Kidney (tissue), 14 donors: ENCODE results near the gene XIAP. TPM values are rescaled to one million over a fixed set of nuclear protein-coding genes. Genes with fewer than 3 reads are reported as not detected.

Source experiments
- DNase-seq, 5 donors: peaks; one replicate each; pipeline ENCODE4 v3.0.0-alpha.2; 2013 to 2020
- FAIRE-seq: peaks from 2 replicates; lab custom pipeline; 2012; peaks lifted over from hg19 to GRCh38; lab: Jason Lieb, UNC
- H3K27ac ChIP-seq, 2 donors: one replicate each; pipeline ENCODE4 v1.7.0; 2013; ENCODE audit warnings: low read depth in 2 of 2, low read length in 2 of 2, inconsistent platforms in 1 of 2
- H3K27me3 ChIP-seq: one replicate; pipeline ENCODE4 v1.7.1; 2013; ENCODE audit warnings: low read length, inconsistent platforms; ENCODE audit not compliant: control insufficient read depth, insufficient read depth
- H3K36me3 ChIP-seq, 3 donors: one replicate each; pipeline versions ENCODE4 v1.7.0 to v1.7.1; 2013; ENCODE audit warnings: low read length in 3 of 3, control low read depth in 1 of 3, inconsistent platforms in 1 of 3; ENCODE audit not compliant: insufficient read depth in 3 of 3, control insufficient read depth in 2 of 3
- H3K4me1 ChIP-seq, 3 donors: one replicate each; pipeline versions ENCODE4 v1.7.0 to v1.7.1; 2013; ENCODE audit warnings: low read length in 3 of 3, inconsistent platforms in 1 of 3, low read depth in 1 of 3; ENCODE audit not compliant: control insufficient read depth in 2 of 3, insufficient read depth in 2 of 3
- H3K4me3 ChIP-seq, 3 donors: one replicate each; pipeline versions ENCODE4 v1.7.0 to v1.8.1; 2013; ENCODE audit warnings: low read length in 3 of 3, control low read depth in 1 of 3, inconsistent platforms in 1 of 3
- H3K9ac ChIP-seq, 3 donors: one replicate each; pipeline versions ENCODE4 v1.7.0 to v1.7.1; 2013; ENCODE audit warnings: low read length in 3 of 3, control low read depth in 1 of 3, inconsistent platforms in 1 of 3
- H3K9me3 ChIP-seq, 3 donors: one replicate each; pipeline versions ENCODE4 v1.7.0 to v1.7.1; 2013; ENCODE audit warnings: low read length in 3 of 3, control low read depth in 1 of 3, inconsistent platforms in 1 of 3; ENCODE audit not compliant: control insufficient read depth in 2 of 3, insufficient read depth in 1 of 3
- intact Hi-C: fragments of 100-400 bp; cut with DNase I; formaldehyde crosslinking; loops from one replicate; pipeline ENCODE4 v1.11.1; 2022
- polyA plus RNA-seq: library from polyadenylated mRNA; stranded (reverse); fragments of 350-450 nt; fragmentation: Illumina TruSeq; extraction: RNeasy Lipid Tissue Mini Kit (QIAGEN cat#74804); gene quantifications from one replicate; pipeline ENCODE4 v1.2.3, GENCODE V29; 2014; ENCODE audit warnings: low read depth, low replicate concordance; ENCODE audit not compliant: insufficient read depth
- total RNA-seq: library from RNA; stranded (reverse); fragmentation: NEBNext Ultra II Directional; extraction: Animal tissue kit (Norgen Biotek cat#: 25700); gene quantifications from one replicate; pipeline ENCODE4 v1.2.1, GENCODE V29; 2021
- TF ChIP-seq, protein P1 (sequence below): IDR thresholded peaks from 3 replicates; pipeline ENCODE4 v1.5.1; 2012; ENCODE audit warnings: mild to moderate bottlenecking, moderate library complexity, borderline replicate concordance; ENCODE audit not compliant: insufficient read depth; ENCODE audit errors: extremely low read depth
- donor health status: control.
- donor health status: control.
- donor health status: control.
- donor health status: control.
- donor health status: control.
- donor health status: DM: yes; HTN: yes; CAD: no.
- donor health status: Normal renal cell carcinoma (clear cell type).

The XIAP gene
- total and polyA plus RNA-seq, 2 donors from 2014 or later: 29.0 to 70.9 TPM

DNA sequence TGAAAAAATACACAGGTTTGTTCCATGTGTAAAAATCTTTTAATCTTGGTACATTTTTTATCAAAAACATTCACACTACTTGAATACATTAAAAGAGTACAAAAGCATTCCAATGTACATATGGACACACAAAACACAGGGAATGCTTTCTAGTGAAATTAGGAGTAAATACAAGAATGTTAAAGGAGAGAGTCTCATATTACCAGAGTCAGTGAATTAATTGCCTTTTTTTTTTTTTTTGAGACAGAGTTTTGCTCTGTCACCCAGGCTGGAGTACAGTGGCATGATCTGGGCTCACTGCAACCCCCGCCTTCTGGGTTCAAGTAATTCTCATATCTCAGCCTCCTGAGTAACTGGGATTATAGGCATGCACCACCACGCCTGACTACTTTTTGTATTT, 17.0 kb downstream of the XIAP start:
- Histone ChIP-seq H3K4me1 (peaks cover 0 to 2% (median 0%) of the 10 kb centered on the region in 3 donors), H3K27me3 (no peaks in the 10 kb centered on the region), H3K27ac (no peak overlapping the region), H3K36me3 (no peaks in the 10 kb centered on the region), H3K9ac (no peak overlapping the region), H3K4me3 (no peak overlapping the region), H3K9me3 (no peaks in the 10 kb centered on the region)
- intact Hi-C loops: no loop called here
- TF ChIP-seq, protein P1, sequence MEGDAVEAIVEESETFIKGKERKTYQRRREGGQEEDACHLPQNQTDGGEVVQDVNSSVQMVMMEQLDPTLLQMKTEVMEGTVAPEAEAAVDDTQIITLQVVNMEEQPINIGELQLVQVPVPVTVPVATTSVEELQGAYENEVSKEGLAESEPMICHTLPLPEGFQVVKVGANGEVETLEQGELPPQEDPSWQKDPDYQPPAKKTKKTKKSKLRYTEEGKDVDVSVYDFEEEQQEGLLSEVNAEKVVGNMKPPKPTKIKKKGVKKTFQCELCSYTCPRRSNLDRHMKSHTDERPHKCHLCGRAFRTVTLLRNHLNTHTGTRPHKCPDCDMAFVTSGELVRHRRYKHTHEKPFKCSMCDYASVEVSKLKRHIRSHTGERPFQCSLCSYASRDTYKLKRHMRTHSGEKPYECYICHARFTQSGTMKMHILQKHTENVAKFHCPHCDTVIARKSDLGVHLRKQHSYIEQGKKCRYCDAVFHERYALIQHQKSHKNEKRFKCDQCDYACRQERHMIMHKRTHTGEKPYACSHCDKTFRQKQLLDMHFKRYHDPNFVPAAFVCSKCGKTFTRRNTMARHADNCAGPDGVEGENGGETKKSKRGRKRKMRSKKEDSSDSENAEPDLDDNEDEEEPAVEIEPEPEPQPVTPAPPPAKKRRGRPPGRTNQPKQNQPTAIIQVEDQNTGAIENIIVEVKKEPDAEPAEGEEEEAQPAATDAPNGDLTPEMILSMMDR: no peak
- FAIRE-seq: no peak
- no peak for DNase-seq

DNA sequence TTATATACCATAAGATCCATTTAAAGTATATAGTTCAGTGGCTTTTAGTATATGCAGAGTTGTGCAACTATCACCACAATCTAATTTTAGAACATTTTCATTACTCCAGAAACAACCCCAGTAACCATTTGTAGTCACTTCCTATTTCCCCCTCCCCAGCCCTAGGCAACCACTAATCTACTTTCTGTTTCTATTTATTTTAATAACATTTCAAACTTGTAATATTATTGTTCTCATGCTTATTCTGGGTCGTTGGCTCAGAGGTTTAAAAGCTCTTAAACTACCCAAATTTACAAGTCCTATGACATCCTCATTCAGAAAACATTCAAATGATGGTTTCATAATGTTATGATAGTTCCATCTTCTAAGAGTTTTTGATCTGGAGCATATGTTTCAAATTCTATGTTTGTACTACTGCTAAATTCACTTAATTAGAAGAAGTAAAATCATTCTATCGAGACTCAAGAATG, 18.4 kb downstream of the XIAP start:
- TF ChIP-seq, protein P1: no peak
- Histone ChIP-seq H3K27ac (no peak overlapping the region), H3K36me3 (no peaks in the 10 kb centered on the region), H3K9ac (no peak overlapping the region), H3K27me3 (no peaks in the 10 kb centered on the region), H3K9me3 (no peaks in the 10 kb centered on the region), H3K4me3 (no peak overlapping the region), H3K4me1 (peaks cover 0 to 2% (median 0%) of the 10 kb centered on the region in 3 donors)
- FAIRE-seq: peak; percentile 57
- intact Hi-C loops: no loop called here
- peak in 1 of 5 donors; percentile 30 for DNase-seq

GRCh38 chrX:123881330-123881729, 21.5 kb downstream of the XIAP start:
- FAIRE-seq: no peak

More at GRCh38 chrX:123881330-123881729, 21.5 kb downstream of the XIAP start:
- H3K9ac ChIP-seq: no peak overlapping the region
- TF ChIP-seq, protein P1: no peak
- no peak overlapping the region for H3K4me3 ChIP-seq
- intact Hi-C loops: no loop called here
- no peaks in the 10 kb centered on the region for H3K9me3 ChIP-seq
- no peak overlapping the region for H3K27ac ChIP-seq
- H3K36me3 ChIP-seq: peaks cover 0 to 5% (median 0%) of the 10 kb centered on the region in 3 donors
- peaks cover 0 to 2% (median 0%) of the 10 kb centered on the region in 3 donors for H3K4me1 ChIP-seq
- H3K27me3 ChIP-seq: no peaks in the 10 kb centered on the region
- no peak for DNase-seq
